Frontal cortex (tissue), 4 donors: ENCODE measurements around the gene IL19. TPM values are rescaled to one million over a fixed set of nuclear protein-coding genes. Genes with fewer than 3 reads are reported as not detected.

Experiments used
- DNase-seq, 2 donors: peaks; one replicate each; pipeline ENCODE4 v3.0.0; 2012; ENCODE audit warnings: low spot score in 2 of 2
- FAIRE-seq: peaks from 2 replicates; lab custom pipeline; 2012; peaks lifted over from hg19 to GRCh38; lab: Jason Lieb, UNC
- small RNA-seq: library from RNA; depleted of rRNA; stranded (forward); fragments of <200 nt; gene quantifications from one replicate; pipeline ENCODE3, GENCODE V24; 2014
- total RNA-seq: library from RNA; depleted of rRNA; stranded (reverse); fragments of >200 nt; gene quantifications from one replicate; pipeline ENCODE4 v1.2.3, GENCODE V29; 2014
- donor health status: control.
- donor health status: control.
- donor health status: control.

The IL19 gene
- total RNA-seq, 1 donor from 2014 or later, result not detected

- no peak for FAIRE-seq
These were observed 103.1 kb downstream of the IL19 start for GRCh38 chr1:206873603-206874188.

GRCh38 chr1:206875752-206876377 lies 105.3 kb downstream of the IL19 start:
- DNase-seq (no peak), FAIRE-seq (no peak)

More at GRCh38 chr1:206873603-206874188, 103.1 kb downstream of the IL19 start:
- no peak for DNase-seq

GRCh38 chr1:206878456-206878855 lies 107.9 kb downstream of the IL19 start:
- FAIRE-seq, result no peak

GRCh38 chr1:206880314-206880713 lies 109.7 kb downstream of the IL19 start:
- FAIRE-seq, result no peak
- DNase-seq, result no peak

More at GRCh38 chr1:206878456-206878855, 107.9 kb downstream of the IL19 start:
- no peak for DNase-seq

GRCh38 chr1:206882555-206882954 lies 112.0 kb downstream of the IL19 start:
- FAIRE-seq, result no peak

GRCh38 chr1:206883160-206883559 lies 112.6 kb downstream of the IL19 start:
- no peak for FAIRE-seq
- no peak for DNase-seq

More at GRCh38 chr1:206882555-206882954, 112.0 kb downstream of the IL19 start:
- DNase-seq, result no peak

GRCh38 chr1:206883876-206884275 lies 113.3 kb downstream of the IL19 start:
- DNase-seq (no peak), FAIRE-seq (no peak)

- no peak for FAIRE-seq
- DNase-seq, result no peak
These were observed 114.9 kb downstream of the IL19 start for GRCh38 chr1:206885341-206886060.

- no peak for FAIRE-seq
- no peak for DNase-seq
These were observed 116.3 kb downstream of the IL19 start for GRCh38 chr1:206886831-206887230.

- FAIRE-seq (no peak), DNase-seq (no peak)
These were observed 117.1 kb downstream of the IL19 start for GRCh38 chr1:206887701-206888100.

- DNase-seq (no peak), FAIRE-seq (no peak)
These were observed 119.8 kb downstream of the IL19 start for GRCh38 chr1:206890125-206891060.

GRCh38 chr1:206891412-206891811 lies 120.8 kb downstream of the IL19 start:
- no peak for FAIRE-seq

More at GRCh38 chr1:206891412-206891811, 120.8 kb downstream of the IL19 start:
- no peak for DNase-seq

Small RNA genes lying within 50 kb of the gene (small RNA-seq; reads per million reads assigned to genes)
- gene RF00019, result not detected

Other genes starting within 250 kb of the IL19 start
- 13.9 TPM for gene EIF2D, start 158.3 kb upstream of the IL19 start, total RNA-seq
- 14.7 TPM for gene DYRK3, start 135.2 kb upstream of the IL19 start, total RNA-seq
- gene MAPKAPK2, start 85.9 kb upstream of the IL19 start, total RNA-seq, result 7.3 TPM
- gene IL10, start 1.7 kb downstream of the IL19 start, total RNA-seq, result 0.41 TPM
- not detected for gene IL20, start 94.8 kb downstream of the IL19 start, total RNA-seq
- under 0.01 TPM for gene IL24, start 126.7 kb downstream of the IL19 start, total RNA-seq
- gene FCMR, start 151.2 kb downstream of the IL19 start, total RNA-seq, result under 0.01 TPM
- not detected for gene PIGR, start 175.7 kb downstream of the IL19 start, total RNA-seq
- gene FCAMR, start 199.7 kb downstream of the IL19 start, total RNA-seq, result not detected